ENCODE results near the gene CREB3L4. TPM values are rescaled to one million over a fixed set of nuclear protein-coding genes. Genes with fewer than 3 reads are reported as not detected.

Gene CREB3L4
- total and polyA plus RNA-seq, 5 experiments from 2014 or later = 4.3 to 13.2 (median 6.0) TPM

GRCh38 chr1:153928791-153929341 is 38.8 kb upstream of the CREB3L4 start:
- H3K27me3 Mint-ChIP-seq = no peaks in the 10 kb centered on the region
- H3K4me3 Mint-ChIP-seq = no peak overlapping the region
- peak overlapping the region; percentile 44 to 89 (median 74) for H3K27ac Mint-ChIP-seq
- H3K9me3 Mint-ChIP-seq = no peaks in the 10 kb centered on the region
- no peak for DNase-seq
- no peak for ATAC-seq
- H3K36me3 Mint-ChIP-seq = peaks cover 0 to 37% (median 0%) of the 10 kb centered on the region in 3 donors
- POLR2A ChIA-PET = interaction anchor here (1.9 to 12.6 kb wide), 3 partner anchors 11 to 62 kb away, joined by 8 to 211 read pairs (median 11); partner anchors contain the start of genes DENND4B and RPS27
- peaks cover 8 to 26% (median 12%) of the 10 kb centered on the region in 4 donors for H3K4me1 Mint-ChIP-seq

DNA sequence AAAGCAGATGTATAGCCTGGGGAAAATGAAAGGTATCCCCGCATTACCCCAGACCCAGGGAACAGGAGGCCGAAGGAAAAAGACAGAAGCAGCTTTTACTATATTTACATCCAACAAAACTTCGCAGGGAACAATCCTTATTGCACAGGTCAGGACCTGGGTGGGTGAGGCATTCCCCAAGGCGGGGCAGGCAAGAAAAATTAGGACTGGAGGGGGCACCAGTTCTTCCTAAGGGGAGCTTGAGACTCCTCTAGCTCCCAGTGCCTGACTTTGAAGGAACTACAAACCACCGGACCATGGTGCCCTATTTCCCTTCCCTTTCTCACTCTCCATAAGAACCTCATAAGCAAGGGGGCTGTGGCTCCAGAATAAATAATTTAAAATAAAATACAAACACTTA is 38.3 kb upstream of the CREB3L4 start:
- Mint-ChIP-seq H3K27ac (peak overlapping the region in 9 of 10 donors; percentile 15 to 84 (median 46)), H3K4me1 (peaks cover 5 to 22% (median 12%) of the 10 kb centered on the region in 4 donors), H3K27me3 (no peaks in the 10 kb centered on the region), H3K36me3 (peaks cover 0 to 43% (median under 1%) of the 10 kb centered on the region in 3 donors), H3K4me3 (no peak overlapping the region), H3K9me3 (no peaks in the 10 kb centered on the region)
- no peak for ATAC-seq
- POLR2A ChIA-PET = interaction anchor here (0.6 to 12.6 kb wide), 4 partner anchors 11 to 343 kb away, joined by 8 to 211 read pairs (median 10); partner anchors contain the start of genes DENND4B and RPS27
- DNase-seq = no peak

- DNase-seq (no peak), ATAC-seq (no peak)
- Mint-ChIP-seq H3K9me3 (no peaks in the 10 kb centered on the region), H3K36me3 (peaks cover 0 to 51% (median 2%) of the 10 kb centered on the region in 3 donors), H3K27ac (peak overlapping the region in 3 of 10 donors; percentile 15 to 46 (median 23)), H3K4me1 (peaks cover 4 to 22% (median 12%) of the 10 kb centered on the region in 4 donors), H3K27me3 (no peaks in the 10 kb centered on the region), H3K4me3 (no peak overlapping the region)
- POLR2A ChIA-PET = interaction anchor here (0.6 to 12.6 kb wide), 4 partner anchors 10 to 342 kb away, joined by 8 to 211 read pairs (median 10); partner anchors contain the start of genes DENND4B and RPS27
Observed at GRCh38 chr1:153929981-153930948, 37.4 kb upstream of the CREB3L4 start.

GRCh38 chr1:153932156-153933131 is 35.3 kb upstream of the CREB3L4 start:
- peak overlapping the region in 3 of 10 donors; percentile 59 to 67 (median 66) for H3K27ac Mint-ChIP-seq
- ATAC-seq (no peak), DNase-seq (no peak)
- H3K27me3 Mint-ChIP-seq = no peaks in the 10 kb centered on the region
- H3K4me1 Mint-ChIP-seq = peaks cover 11 to 15% (median 12%) of the 10 kb centered on the region in 4 donors
- POLR2A ChIA-PET = interaction anchor here (1.7 to 2.2 kb wide), 2 partner anchors 12 to 47 kb away, joined by 3 to 6 read pairs; no protein-coding TSS in a partner anchor
- no peaks in the 10 kb centered on the region for H3K9me3 Mint-ChIP-seq
- no peak overlapping the region for H3K4me3 Mint-ChIP-seq
- peaks cover 0 to 73% (median 12%) of the 10 kb centered on the region in 3 donors for H3K36me3 Mint-ChIP-seq

DNA sequence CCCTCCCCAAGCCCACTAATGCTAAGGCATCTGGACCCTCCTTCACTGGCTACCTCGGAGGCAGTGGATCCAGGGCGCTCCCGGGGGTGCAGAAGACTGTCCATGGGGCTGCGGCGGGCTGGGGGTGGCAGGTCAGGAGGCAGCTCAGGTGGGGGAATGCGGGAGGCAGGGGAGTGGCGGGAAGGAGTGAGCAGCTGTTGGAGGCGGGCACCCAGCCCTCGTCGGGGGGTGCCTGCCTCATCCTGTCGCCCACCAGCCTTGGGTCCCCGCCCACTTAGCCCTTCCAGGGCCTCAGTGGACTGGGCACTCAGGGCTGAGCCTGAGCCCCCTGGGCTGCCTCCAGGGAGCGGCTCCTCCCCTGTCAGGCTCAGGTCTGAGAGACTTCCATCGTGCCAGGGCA is 34.3 kb upstream of the CREB3L4 start:
- H3K4me3 Mint-ChIP-seq = no peak overlapping the region
- peak overlapping the region in 1 of 10 donors; percentile 74 for H3K27ac Mint-ChIP-seq
- ATAC-seq (no peak), DNase-seq (no peak)
- no peaks in the 10 kb centered on the region for H3K27me3 Mint-ChIP-seq
- H3K4me1 Mint-ChIP-seq = peaks cover 8 to 9% (median 8%) of the 10 kb centered on the region in 4 donors
- POLR2A ChIA-PET = interaction anchor here (1.7 to 2.2 kb wide), 2 partner anchors 11 to 48 kb away, joined by 3 to 6 read pairs; no protein-coding TSS in a partner anchor
- no peaks in the 10 kb centered on the region for H3K9me3 Mint-ChIP-seq
- H3K36me3 Mint-ChIP-seq = peaks cover 0 to 83% (median 14%) of the 10 kb centered on the region in 3 donors

- no peak for ATAC-seq
- POLR2A ChIA-PET = interaction anchor here (0.6 to 2.2 kb wide), 5 partner anchors 10 to 151 kb away, joined by 3 to 6 read pairs (median 6); partner anchors contain the start of gene GATAD2B
- Mint-ChIP-seq H3K27me3 (no peaks in the 10 kb centered on the region), H3K27ac (peak overlapping the region in 3 of 10 donors; percentile 11 to 48 (median 29)), H3K36me3 (peaks cover 0 to 86% (median 17%) of the 10 kb centered on the region in 3 donors), H3K4me1 (peaks cover 3 to 9% (median 4%) of the 10 kb centered on the region in 4 donors), H3K4me3 (no peak overlapping the region), H3K9me3 (no peaks in the 10 kb centered on the region)
- DNase-seq = no peak
Observed at GRCh38 chr1:153933955-153934354, 33.7 kb upstream of the CREB3L4 start.

DNA sequence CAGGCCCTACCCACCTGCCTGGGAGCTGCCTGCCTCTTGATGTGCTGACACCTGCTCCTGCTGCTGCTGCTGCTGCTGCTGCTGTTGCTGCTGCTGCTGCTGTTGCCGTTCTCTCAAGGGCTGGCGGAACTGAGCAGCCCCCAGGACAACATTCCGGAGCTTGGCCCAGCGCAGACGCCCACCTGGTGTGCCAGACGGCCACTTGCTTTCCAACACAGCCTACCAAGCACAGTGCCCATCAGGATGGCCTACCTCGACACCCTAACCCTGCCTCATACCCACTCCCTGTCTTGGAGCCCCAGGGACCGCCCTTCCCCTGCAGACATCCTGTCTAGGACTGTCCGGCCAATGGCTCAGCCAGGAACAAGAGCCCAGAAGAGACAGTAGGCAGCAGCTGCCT is 33.0 kb upstream of the CREB3L4 start:
- peak overlapping the region in 5 of 10 donors; percentile 34 to 65 (median 41) for H3K27ac Mint-ChIP-seq
- POLR2A ChIA-PET = interaction anchor here (1.3 to 1.5 kb wide), 2 partner anchors 10 to 11 kb away, joined by 6 read pairs; partner anchors contain the start of gene GATAD2B
- H3K27me3 Mint-ChIP-seq = no peaks in the 10 kb centered on the region
- H3K9me3 Mint-ChIP-seq = no peaks in the 10 kb centered on the region
- DNase-seq (no peak), ATAC-seq (no peak)
- H3K4me1 Mint-ChIP-seq = peaks cover 0 to 10% (median 4%) of the 10 kb centered on the region in 4 donors
- H3K4me3 Mint-ChIP-seq = no peak overlapping the region
- H3K36me3 Mint-ChIP-seq = peaks cover 0 to 89% (median 20%) of the 10 kb centered on the region in 3 donors

DNA sequence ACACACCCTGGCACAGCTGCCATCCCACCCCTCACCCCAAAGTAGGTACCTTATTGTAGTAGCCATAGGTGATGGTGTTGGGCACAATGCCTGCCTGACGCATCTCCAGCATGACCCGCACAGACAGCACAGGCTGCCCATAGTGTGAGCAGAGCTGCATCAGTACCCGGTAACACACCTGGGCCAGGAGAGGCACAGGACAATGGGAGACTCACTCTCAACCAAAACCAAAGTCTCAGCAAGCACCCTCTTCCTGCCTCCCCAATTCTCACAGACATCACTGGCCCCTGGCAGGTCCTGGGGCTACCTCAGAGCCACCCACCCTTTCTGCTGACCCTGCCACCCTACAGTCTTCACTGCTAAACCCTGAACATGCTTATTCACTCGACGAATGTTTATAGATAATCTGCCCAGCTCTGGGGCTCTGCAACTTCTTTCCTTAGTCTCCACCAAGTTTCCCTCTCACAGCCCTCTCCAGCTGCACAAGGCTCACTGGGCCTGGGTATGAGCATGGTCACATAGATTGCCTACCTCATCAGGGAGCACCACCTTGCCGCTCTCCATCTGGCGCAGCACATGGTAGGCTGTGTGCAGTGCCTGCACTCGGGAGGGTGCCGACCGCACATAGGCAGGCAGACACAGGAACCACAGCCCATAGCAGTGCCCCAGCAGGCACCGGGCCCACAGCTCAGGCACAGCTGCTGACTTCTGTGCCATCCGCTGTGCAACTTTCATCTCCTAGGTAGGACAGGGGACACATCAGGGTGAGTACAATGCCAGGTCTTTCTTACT is 31.5 kb upstream of the CREB3L4 start:
- no peak overlapping the region for H3K4me3 Mint-ChIP-seq
- no peak for DNase-seq
- H3K4me1 Mint-ChIP-seq = peaks cover 7 to 22% (median 13%) of the 10 kb centered on the region in 4 donors
- H3K9me3 Mint-ChIP-seq = no peaks in the 10 kb centered on the region
- H3K36me3 Mint-ChIP-seq = peaks cover 0 to 90% (median 22%) of the 10 kb centered on the region in 3 donors
- POLR2A ChIA-PET = interaction anchor here (1.4 kb wide), 1 partner anchor 9 kb away, joined by 5 read pairs; no protein-coding TSS in a partner anchor
- ATAC-seq = no peak
- no peaks in the 10 kb centered on the region for H3K27me3 Mint-ChIP-seq
- H3K27ac Mint-ChIP-seq = peak overlapping the region in 6 of 10 donors; percentile 15 to 47 (median 34)

DNA sequence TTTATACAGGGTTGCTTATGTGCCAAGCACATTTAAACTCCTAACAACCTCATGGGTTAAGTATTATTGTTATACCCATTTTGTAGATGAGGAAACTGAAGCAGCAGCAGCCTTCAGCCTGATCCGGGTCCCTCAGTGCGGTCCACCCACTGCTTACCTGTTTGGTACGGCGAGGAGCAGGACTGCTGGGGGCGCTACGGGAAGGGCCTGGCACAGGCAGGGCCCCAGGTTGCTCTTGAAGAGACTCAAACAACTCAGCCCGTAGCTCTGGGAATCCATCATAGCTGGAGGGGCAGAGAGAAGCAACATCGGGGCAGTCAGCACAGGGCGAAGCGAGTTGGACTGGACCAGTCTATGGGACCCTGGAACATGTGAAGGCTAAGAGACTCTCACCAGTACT is 30.4 kb upstream of the CREB3L4 start:
- Mint-ChIP-seq H3K4me1 (peaks cover 10 to 26% (median 16%) of the 10 kb centered on the region in 4 donors), H3K27me3 (no peaks in the 10 kb centered on the region), H3K27ac (peak overlapping the region in 1 of 10 donors; percentile 65), H3K9me3 (no peaks in the 10 kb centered on the region), H3K36me3 (peaks cover 0 to 87% (median 25%) of the 10 kb centered on the region in 3 donors), H3K4me3 (no peak overlapping the region)
- DNase-seq (no peak), ATAC-seq (no peak)
- POLR2A ChIA-PET = interaction anchor here (1.4 to 14.0 kb wide), 3 partner anchors 8 to 25 kb away, joined by 5 to 315 read pairs (median 5); partner anchors contain the start of genes CREB3L4, CRTC2, GATAD2B and SLC39A1

DNA sequence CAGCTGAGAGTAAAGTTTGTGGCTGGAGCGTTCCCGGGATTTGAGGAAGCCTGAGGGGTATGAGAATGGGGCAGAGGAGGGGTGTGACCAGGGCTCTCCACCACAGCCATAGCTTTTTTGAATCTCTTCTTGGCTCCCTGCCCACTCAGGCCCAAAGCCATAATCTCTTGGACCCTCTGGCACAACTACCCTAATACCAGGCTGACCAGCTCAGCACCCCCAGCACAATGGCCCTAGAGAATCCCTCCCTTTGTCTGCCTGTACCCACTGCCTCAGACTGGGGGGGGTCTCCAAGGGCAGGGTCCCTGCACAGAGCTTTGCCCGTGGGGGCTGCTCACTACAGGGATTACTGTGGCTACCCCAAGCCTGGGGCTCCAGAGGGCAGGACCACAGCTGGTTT is 28.7 kb upstream of the CREB3L4 start:
- peaks cover 23 to 42% (median 30%) of the 10 kb centered on the region in 4 donors for H3K4me1 Mint-ChIP-seq
- no peak for DNase-seq
- H3K27me3 Mint-ChIP-seq = no peaks in the 10 kb centered on the region
- peak overlapping the region in 2 of 10 donors; percentile 4 to 79 for H3K27ac Mint-ChIP-seq
- peak overlapping the region in 1 of 10 donors; percentile 54 for H3K4me3 Mint-ChIP-seq
- POLR2A ChIA-PET = interaction anchor here (1.3 to 14.0 kb wide), 3 partner anchors 10 to 23 kb away, joined by 4 to 315 read pairs (median 11); partner anchors contain the start of genes CREB3L4, CRTC2, GATAD2B and SLC39A1
- peaks cover 0 to 87% (median 27%) of the 10 kb centered on the region in 3 donors for H3K36me3 Mint-ChIP-seq
- no peak for ATAC-seq
- no peaks in the 10 kb centered on the region for H3K9me3 Mint-ChIP-seq
